Measurements from ENCODE around the gene GSTM5. TPM values are rescaled to one million over a fixed set of nuclear protein-coding genes. Genes with fewer than 3 reads are reported as not detected.

The GSTM5 gene
- total and polyA plus RNA-seq, 2 of the 4 experiments (the other 2 are of a cell fraction): 0.36 to 1.2 TPM

DNA sequence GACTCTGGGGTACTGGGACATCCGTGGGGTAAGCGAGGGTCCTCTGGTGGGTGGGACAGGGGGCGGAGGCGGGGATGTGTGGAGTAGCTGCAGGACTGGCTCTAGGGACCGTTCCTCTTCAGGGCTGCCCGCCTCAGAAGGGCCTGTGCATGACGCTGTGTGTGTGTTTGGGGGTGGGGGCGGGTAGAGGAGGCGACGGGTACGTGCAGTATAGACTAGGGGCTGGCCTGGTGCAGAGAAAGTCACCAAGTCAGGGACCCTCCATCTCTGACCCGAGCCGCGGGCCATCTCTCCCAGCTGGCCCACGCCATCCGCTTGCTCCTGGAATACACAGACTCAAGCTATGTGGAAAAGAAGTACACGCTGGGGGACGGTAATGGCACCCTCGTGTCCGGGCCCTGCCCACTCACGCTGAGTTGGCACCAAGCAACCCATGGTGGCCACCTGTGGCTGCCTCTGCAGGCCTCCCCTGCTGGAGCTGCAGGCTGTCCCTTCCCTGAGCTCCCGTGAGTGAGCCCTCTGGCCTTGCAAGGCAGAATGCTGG, 342 bp downstream of the GSTM5 start:
- H4K91ac ChIP-seq (ENCODE audit: insufficient read depth, low read depth, low read length): no peak overlapping the region
- no peak overlapping the region for H2AK5ac ChIP-seq (ENCODE audit: low read depth, low read length)
- no peak overlapping the region for H3K9ac ChIP-seq (ENCODE audit: low read depth, low read length)
- H2BK120ac ChIP-seq (ENCODE audit: low read depth, low read length): no peak overlapping the region
- H3K4me1 ChIP-seq (ENCODE audit: control insufficient read depth, insufficient read depth, low read length): no peaks in the 10 kb centered on the region
- no peaks in the 10 kb centered on the region; the same call in 1 of the 2 replicates for H3K27me3 ChIP-seq (ENCODE audit: control insufficient read depth, insufficient read depth, low read length)
- no peak overlapping the region for H3K27ac ChIP-seq (ENCODE audit: insufficient read depth, low read length)
- DNase-seq (no peak), ATAC-seq (ENCODE audit: low read depth) (peak; percentile 14; the same call in 1 of the 2 replicates)
- in situ Hi-C loops (cut with MboI; ENCODE audit: low sequenced_read_pairs): no loop called here
- WGBS, 2 experiments (ENCODE audit: extremely low coverage in 2 of 2, insufficient read length in 1 of 2): 39% methylated on average over 17 of the region's 22 CpGs; no CpG with 5 or more reads in 1 of the 2 experiments
- H3K4ac ChIP-seq (ENCODE audit: low read depth, low read length): no peak overlapping the region
- H3K9me3 ChIP-seq (ENCODE audit: control insufficient read depth, insufficient read depth, low read length): peaks cover 6% of the 10 kb centered on the region
- TF ChIP-seq MAZ (IDR thresholded peaks at IDR 0.05; ENCODE audit: borderline replicate concordance, low read depth, low read length) (no peak), CEBPB (IDR thresholded peaks at IDR 0.05; ENCODE audit: low read depth, low read length) (no peak), RCOR1 (IDR thresholded peaks at IDR 0.05; ENCODE audit: insufficient replicate concordance, low read length) (no peak), BHLHE40 (IDR thresholded peaks at IDR 0.05; ENCODE audit: low read depth, low read length) (no peak), RFX5 (IDR thresholded peaks at IDR 0.05; ENCODE audit: low read depth, low read length) (no peak), POLR2A (IDR thresholded peaks at IDR 0.05; ENCODE audit: low read depth, low read length) (no peak), NFE2L2 (IDR thresholded peaks at IDR 0.05; ENCODE audit: low read depth, low read length) (no peak)
- TF ChIP-seq, protein P1, sequence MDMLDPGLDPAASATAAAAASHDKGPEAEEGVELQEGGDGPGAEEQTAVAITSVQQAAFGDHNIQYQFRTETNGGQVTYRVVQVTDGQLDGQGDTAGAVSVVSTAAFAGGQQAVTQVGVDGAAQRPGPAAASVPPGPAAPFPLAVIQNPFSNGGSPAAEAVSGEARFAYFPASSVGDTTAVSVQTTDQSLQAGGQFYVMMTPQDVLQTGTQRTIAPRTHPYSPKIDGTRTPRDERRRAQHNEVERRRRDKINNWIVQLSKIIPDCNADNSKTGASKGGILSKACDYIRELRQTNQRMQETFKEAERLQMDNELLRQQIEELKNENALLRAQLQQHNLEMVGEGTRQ (IDR thresholded peaks at IDR 0.05; ENCODE audit: low read depth, low read length): no peak
- TF ChIP-seq, protein P2, sequence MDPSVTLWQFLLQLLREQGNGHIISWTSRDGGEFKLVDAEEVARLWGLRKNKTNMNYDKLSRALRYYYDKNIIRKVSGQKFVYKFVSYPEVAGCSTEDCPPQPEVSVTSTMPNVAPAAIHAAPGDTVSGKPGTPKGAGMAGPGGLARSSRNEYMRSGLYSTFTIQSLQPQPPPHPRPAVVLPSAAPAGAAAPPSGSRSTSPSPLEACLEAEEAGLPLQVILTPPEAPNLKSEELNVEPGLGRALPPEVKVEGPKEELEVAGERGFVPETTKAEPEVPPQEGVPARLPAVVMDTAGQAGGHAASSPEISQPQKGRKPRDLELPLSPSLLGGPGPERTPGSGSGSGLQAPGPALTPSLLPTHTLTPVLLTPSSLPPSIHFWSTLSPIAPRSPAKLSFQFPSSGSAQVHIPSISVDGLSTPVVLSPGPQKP (IDR thresholded peaks at IDR 0.05; ENCODE audit: borderline replicate concordance, low read depth, low read length): no peak
- TF ChIP-seq, protein P3, sequence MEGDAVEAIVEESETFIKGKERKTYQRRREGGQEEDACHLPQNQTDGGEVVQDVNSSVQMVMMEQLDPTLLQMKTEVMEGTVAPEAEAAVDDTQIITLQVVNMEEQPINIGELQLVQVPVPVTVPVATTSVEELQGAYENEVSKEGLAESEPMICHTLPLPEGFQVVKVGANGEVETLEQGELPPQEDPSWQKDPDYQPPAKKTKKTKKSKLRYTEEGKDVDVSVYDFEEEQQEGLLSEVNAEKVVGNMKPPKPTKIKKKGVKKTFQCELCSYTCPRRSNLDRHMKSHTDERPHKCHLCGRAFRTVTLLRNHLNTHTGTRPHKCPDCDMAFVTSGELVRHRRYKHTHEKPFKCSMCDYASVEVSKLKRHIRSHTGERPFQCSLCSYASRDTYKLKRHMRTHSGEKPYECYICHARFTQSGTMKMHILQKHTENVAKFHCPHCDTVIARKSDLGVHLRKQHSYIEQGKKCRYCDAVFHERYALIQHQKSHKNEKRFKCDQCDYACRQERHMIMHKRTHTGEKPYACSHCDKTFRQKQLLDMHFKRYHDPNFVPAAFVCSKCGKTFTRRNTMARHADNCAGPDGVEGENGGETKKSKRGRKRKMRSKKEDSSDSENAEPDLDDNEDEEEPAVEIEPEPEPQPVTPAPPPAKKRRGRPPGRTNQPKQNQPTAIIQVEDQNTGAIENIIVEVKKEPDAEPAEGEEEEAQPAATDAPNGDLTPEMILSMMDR (conservative IDR thresholded peaks at IDR 0.05; ENCODE audit: low read depth, low read length): no peak
- H3K79me1 ChIP-seq (ENCODE audit: low read depth in 1 of 2, low read length in 2 of 2): no peaks in the 10 kb centered on the region
- H2BK15ac ChIP-seq (ENCODE audit: low read depth, low read length): no peak overlapping the region
- H3K56ac ChIP-seq (ENCODE audit: extremely low read depth, insufficient read depth, low read length): no peak overlapping the region
- no peak overlapping the region for H3K4me2 ChIP-seq (ENCODE audit: low read depth, low read length)
- H2BK20ac ChIP-seq (ENCODE audit: low read depth, low read length): no peak overlapping the region
- H3K23ac ChIP-seq (ENCODE audit: low read depth, low read length): no peak overlapping the region
- H4K8ac ChIP-seq (ENCODE audit: low read depth in 2 of 2, low read length in 2 of 2): no peak overlapping the region
- dilution Hi-C loops (cut with HindIII; ENCODE audit: low sequenced_read_pairs, unreplicated experiment): no loop called here
- BruUV-seq (replicated peaks): no TSS peak
- H4K20me1 ChIP-seq (ENCODE audit: insufficient read depth, low read length): no peaks in the 10 kb centered on the region
- POLR2A ChIA-PET (ENCODE audit: unreplicated experiment): no interaction called here
- no peaks in the 10 kb centered on the region for H3K36me3 ChIP-seq (ENCODE audit: control insufficient read depth, insufficient read depth, low read length)
- no peak overlapping the region for H2BK5ac ChIP-seq (ENCODE audit: low read depth, low read length, poor library complexity, severe bottlenecking)
- H4K5ac ChIP-seq (ENCODE audit: low read depth, low read length): no peak overlapping the region
- H2AFZ ChIP-seq (replicated peaks; ENCODE audit: low read length, poor library complexity): peak overlapping the region; percentile 72
- H3K14ac ChIP-seq (replicated peaks; ENCODE audit: low read depth, low read length): no peak overlapping the region
- H3K18ac ChIP-seq (ENCODE audit: low read depth, low read length): no peak overlapping the region
- H2AK9ac ChIP-seq (replicated peaks; ENCODE audit: low read depth, low read length, poor library complexity): no peak overlapping the region
- CTCF ChIA-PET: interaction anchor here (0.6 kb wide), 1 partner anchor 308 kb away, joined by 9 read pairs; no protein-coding TSS in a partner anchor
- intact Hi-C loops (cut with micrococcal nuclease): no loop called here
- no peaks in the 10 kb centered on the region for H3K9me1 ChIP-seq (ENCODE audit: insufficient read depth, low read length)
- H3K4me3 ChIP-seq (ENCODE audit: insufficient read depth, low read depth, low read length): no peak overlapping the region
